NCI-H2081 treated with DMSO at 0.1 percent for 48 hours (cell line): Measurements from ENCODE around the gene IGSF22.
"Not testable (repeated sequence)": the region's sequence is repeated elsewhere in the genome, so short reads cannot be mapped to it uniquely, and the experiment has no call there.

Source experiments
- DNase-seq: peaks from one replicate; lab custom pipeline; 2025; lab: John Stamatoyannopoulos, UW

The IGSF22 gene

GRCh38 chr11:18691467-18692140, 34.4 kb downstream of the IGSF22 start:
- DNase-seq, result not testable (repeated sequence)

- DNase-seq, result no peak
Observed at GRCh38 chr11:18684267-18684666, 41.7 kb downstream of the IGSF22 start.

- DNase-seq, result no peak
Observed at GRCh38 chr11:18682466-18682865, 43.5 kb downstream of the IGSF22 start.

- not testable (repeated sequence) for DNase-seq
Observed at GRCh38 chr11:18681949-18682348, 44.0 kb downstream of the IGSF22 start.

GRCh38 chr11:18677560-18677959, 48.4 kb downstream of the IGSF22 start:
- no peak for DNase-seq

GRCh38 chr11:18676803-18677202, 49.2 kb downstream of the IGSF22 start:
- no peak for DNase-seq

GRCh38 chr11:18672209-18672608, 53.8 kb downstream of the IGSF22 start:
- not testable (repeated sequence) for DNase-seq

GRCh38 chr11:18671246-18671645, 54.7 kb downstream of the IGSF22 start:
- no peak for DNase-seq

GRCh38 chr11:18669711-18670110, 56.3 kb downstream of the IGSF22 start:
- no peak for DNase-seq

GRCh38 chr11:18669219-18669596, 56.8 kb downstream of the IGSF22 start:
- no peak for DNase-seq

- no peak for DNase-seq
Observed at GRCh38 chr11:18668131-18668530, 57.9 kb downstream of the IGSF22 start.

GRCh38 chr11:18665353-18665872, 60.6 kb downstream of the IGSF22 start:
- DNase-seq, result not testable (repeated sequence)

GRCh38 chr11:18657673-18658072, 68.3 kb downstream of the IGSF22 start:
- no peak for DNase-seq
